ENCODE measurements around the gene ITGB1. TPM values are rescaled to one million over a fixed set of nuclear protein-coding genes. Genes with fewer than 3 reads are reported as not detected.

The ITGB1 gene
- total and polyA plus RNA-seq, 2 experiments from 2014 or later, result 317 to 439 TPM

- no peaks in the 10 kb centered on the region for H3K9me2 ChIP-seq (ENCODE audit: insufficient read depth)
- TF ChIP-seq CTCF (conservative IDR thresholded peaks at IDR 0.05; ENCODE audit: low read depth in 2 of 2) (no peak), JUNB (IDR thresholded peaks at IDR 0.05; ENCODE audit: unreplicated experiment) (no peak), CREB1 (CRISPR knock-in tag; IDR thresholded peaks at IDR 0.05; ENCODE audit: low read depth) (no peak), ZNF114 (CRISPR knock-in tag; IDR thresholded peaks at IDR 0.05) (no peak), POLR2AphosphoS5 (IDR thresholded peaks at IDR 0.05; ENCODE audit: low read depth) (no peak), STAT1 (IDR thresholded peaks at IDR 0.05; ENCODE audit: unreplicated experiment) (no peak), EZH2 (IDR thresholded peaks at IDR 0.05; ENCODE audit: low read depth, unreplicated experiment) (no peak), NANOG (IDR thresholded peaks at IDR 0.05; ENCODE audit: borderline replicate concordance) (no peak), REST (IDR thresholded peaks at IDR 0.05; ENCODE audit: unreplicated experiment) (no peak), ZNF462 (CRISPR knock-in tag; IDR thresholded peaks at IDR 0.05) (no peak), EZH2phosphoT487 (IDR thresholded peaks at IDR 0.05; ENCODE audit: unreplicated experiment) (no peak), ZNF331 (CRISPR knock-in tag; IDR thresholded peaks at IDR 0.05; ENCODE audit: low read depth) (no peak), ETS1 (IDR thresholded peaks at IDR 0.05) (no peak)
- no peak overlapping the region for H3K27ac ChIP-seq (ENCODE audit: low read depth)
- no peak overlapping the region for H3K4me2 ChIP-seq
- peaks cover 94% of the 10 kb centered on the region for H3K36me3 ChIP-seq (ENCODE audit: insufficient read depth)
- Mint-ChIP-seq H3K36me3 (ENCODE audit: low read depth) (peaks cover 91% of the 10 kb centered on the region), H3K27ac (no peak overlapping the region), H3K4me1 (no peaks in the 10 kb centered on the region), H3K9me3 (no peaks in the 10 kb centered on the region), H3K4me3 (no peak overlapping the region), H3K27me3 (ENCODE audit: insufficient read depth, low read depth, poor library complexity) (no peaks in the 10 kb centered on the region)
- no peak overlapping the region for H3K4me3 ChIP-seq
- 0 out of 2 replicates have a peak, but pooled peaks cover 6% of the 10 kb centered on the region for H4K20me1 ChIP-seq (replicated peaks; ENCODE audit: insufficient read depth)
- peaks cover 38% of the 10 kb centered on the region for H3K79me2 ChIP-seq (replicated peaks; ENCODE audit: insufficient read depth)
- no peak overlapping the region for H2AFZ ChIP-seq
- no peak for ATAC-seq
- H3F3A ChIP-seq (replicated peaks; ENCODE audit: low read depth), result no peaks in the 10 kb centered on the region
- no peaks in the 10 kb centered on the region for H3K27me3 ChIP-seq (ENCODE audit: insufficient read depth)
- no peak for DNase-seq (ENCODE audit: low spot score)
- H3K4me1 ChIP-seq (ENCODE audit: insufficient read depth), result no peaks in the 10 kb centered on the region
Observed at GRCh38 chr10:32923134-32923533, 34.9 kb downstream of the ITGB1 start.
